Activated gamma-delta T cell treated with Interleukin-2 at 50 U/mL for 16 hours (primary cell): ENCODE data around the gene CCDC102A.

ENCODE experiments used
- DNase-seq: peaks from one replicate; pipeline ENCODE4 v3.0.0-alpha.2; 2020

CCDC102A gene

DNA sequence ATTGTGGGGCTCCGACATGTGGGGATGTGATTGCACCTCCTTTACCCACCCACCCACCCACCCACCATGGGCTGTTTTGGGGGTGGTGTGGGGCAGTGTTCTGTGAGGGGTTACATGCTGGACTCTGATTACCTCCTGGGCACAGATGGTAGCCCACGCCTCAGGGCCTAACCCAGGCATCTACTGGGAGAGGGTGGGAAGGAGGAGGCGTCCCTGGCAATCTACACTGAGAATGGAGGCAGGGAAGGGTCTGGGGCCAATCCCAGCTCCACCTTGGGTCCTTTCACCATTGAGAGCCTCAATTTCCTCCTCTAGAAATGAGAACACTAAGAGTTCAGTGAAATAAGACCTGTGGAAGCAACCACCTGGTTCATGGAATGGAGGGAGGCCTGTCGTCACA, 38.3 kb downstream of the CCDC102A start:
- DNase-seq = no peak

DNA sequence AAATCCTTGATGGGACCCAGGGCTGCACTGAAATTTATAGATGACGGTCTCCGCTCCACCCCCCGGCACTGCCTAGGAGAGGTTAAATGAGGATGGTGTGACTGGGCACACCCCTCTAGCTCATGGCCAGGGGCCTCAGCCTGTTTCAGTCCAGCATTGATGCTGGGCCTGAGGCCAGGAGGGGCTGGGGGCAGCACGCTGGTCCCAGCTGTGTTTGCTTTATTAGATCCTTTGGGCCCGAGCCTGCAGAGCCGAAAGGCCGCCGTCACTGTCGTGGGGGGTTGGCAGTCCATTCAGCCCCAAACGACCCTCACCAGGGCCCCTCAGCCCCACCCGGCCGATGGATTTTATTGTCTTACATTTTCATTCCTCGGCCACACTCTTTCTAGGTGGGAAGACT, 39.2 kb downstream of the CCDC102A start:
- DNase-seq = no peak

DNA sequence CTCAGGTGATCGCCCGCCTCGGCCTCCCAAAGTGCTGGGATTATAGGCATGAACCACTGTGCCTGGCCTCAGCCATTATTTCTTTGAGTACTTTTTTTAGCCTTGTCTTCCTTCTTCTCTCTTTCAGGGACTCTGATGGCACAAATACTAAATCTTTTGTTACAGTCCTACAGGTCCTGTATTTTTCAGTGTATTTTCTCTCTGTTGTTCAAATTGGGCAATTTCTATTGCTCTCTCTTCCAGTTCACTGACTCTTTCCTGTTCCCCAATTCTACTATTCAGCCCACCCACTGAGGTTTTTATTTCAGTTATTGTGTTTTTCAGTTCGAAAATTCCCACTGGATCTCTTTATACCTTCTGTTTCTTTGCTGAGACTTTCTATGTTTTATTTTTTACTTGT, 42.6 kb downstream of the CCDC102A start:
- DNase-seq = no peak

DNA sequence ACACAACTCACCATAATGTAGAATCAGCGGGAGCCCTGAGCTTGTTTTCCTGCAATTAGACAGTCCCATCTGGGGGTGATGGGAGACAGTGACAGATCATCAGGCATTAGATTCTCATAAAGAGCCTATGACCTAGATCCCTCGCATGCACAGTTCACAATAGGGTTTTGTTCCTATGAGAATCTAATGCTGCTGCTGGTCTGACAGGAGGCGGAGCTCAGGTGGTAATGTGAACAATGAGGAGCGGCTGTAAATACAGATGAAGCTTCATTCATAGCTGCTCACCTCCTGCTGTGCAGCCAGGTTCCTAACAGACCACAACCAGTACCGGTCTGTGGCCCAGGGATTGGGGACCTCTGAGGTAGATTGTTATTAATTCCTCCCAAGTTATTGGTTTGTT, 47.1 kb downstream of the CCDC102A start:
- DNase-seq = no peak

DNA sequence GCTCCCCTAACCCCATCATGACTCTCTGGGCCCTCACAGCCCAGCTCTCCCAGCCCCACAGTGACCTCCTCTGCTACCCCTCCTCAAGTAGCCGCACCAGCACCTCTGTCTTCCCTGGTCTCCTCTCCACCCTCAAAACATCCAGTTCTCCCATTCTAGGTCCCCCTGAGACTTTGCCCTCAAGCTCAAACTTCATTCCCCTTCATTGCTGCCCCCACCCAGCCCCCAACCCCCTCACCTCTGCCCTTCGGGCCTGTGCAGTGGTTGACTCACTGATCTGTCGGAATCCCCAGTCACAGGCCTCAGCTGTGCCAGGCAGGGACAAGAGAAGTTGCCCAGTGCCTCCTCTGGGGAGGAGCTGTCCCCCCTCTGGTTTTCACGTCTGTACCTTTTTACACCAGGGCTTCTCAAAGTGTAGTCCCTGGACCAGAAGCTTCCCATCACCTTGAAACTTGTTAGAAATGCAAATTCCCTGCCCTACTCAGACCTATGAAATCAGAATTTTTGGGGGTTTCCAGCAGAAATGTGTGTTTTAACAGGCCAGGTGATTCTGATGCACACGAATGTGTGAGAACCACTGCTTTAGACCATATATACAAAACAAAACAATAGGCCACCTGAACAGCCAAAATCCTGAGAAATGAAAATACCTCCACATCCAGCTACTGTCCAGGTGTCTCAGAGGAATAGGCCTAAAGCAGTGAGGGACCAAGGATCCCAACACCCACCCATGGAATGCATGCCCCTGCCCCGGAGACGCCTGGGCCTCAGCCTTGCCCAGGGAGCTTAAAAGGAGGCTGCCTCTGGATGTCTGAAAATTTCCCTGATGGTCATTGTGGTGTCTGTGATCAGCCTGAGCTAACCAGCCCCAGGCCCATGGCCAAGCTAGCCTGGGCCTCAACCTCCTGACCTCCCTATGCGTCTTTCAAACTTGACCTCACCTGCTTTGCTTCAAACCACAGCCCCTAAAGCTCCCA, 49.2 kb downstream of the CCDC102A start:
- DNase-seq = no peak

DNA sequence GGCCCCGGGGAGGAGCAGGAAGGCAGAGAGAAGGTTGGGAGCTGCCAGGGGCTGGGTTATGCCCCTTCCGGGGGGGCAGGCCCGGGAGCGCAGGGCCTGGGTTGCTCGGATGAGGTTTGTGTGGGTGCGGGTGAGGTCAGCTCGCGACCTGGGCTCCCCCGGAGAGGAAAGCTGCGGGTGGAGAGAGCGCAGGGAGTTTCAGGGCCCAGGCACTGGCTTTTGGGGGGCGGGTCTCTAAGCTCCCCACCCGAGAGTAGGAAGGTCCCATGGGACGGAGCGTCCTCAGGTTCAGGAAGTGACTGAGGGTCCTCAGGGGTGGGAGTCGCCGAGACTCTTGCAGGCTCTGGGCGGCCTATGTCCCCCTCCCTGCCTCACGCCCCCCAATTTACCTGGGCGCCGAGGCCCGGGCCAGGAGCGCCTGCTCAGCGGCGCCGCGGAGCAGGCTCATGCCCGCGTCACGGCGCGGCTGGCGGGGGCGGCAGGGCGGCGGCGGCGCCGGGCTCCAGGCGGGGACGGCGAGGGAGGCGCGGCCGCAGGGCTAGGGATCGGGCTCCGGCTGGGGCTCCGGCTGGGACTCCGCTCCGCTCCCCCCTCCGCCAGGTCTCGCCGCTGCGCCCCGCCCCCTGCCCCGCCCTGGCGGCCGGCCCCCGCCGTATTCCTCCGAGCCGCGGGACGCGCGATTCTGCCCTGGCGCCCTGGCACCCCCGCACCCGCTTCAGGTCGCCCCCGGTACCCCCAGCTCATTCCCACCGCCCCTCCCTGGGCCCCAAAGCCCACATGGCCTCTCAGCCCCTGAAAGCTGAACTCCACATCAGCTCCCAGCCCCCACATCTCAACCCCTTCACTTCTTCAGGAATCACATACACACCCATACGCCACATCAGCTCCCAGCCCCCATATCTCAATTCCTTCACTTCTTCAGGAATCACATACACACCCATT, 50.2 kb downstream of the CCDC102A start, which contains the start of gene DOK4:
Gene DOK4, minus strand, starts transcription at position 578 of the 942 bp plus-strand sequence. CDS start 6,986 bp downstream, outside the sequence.
- DNase-seq = peak; percentile 75

DNA sequence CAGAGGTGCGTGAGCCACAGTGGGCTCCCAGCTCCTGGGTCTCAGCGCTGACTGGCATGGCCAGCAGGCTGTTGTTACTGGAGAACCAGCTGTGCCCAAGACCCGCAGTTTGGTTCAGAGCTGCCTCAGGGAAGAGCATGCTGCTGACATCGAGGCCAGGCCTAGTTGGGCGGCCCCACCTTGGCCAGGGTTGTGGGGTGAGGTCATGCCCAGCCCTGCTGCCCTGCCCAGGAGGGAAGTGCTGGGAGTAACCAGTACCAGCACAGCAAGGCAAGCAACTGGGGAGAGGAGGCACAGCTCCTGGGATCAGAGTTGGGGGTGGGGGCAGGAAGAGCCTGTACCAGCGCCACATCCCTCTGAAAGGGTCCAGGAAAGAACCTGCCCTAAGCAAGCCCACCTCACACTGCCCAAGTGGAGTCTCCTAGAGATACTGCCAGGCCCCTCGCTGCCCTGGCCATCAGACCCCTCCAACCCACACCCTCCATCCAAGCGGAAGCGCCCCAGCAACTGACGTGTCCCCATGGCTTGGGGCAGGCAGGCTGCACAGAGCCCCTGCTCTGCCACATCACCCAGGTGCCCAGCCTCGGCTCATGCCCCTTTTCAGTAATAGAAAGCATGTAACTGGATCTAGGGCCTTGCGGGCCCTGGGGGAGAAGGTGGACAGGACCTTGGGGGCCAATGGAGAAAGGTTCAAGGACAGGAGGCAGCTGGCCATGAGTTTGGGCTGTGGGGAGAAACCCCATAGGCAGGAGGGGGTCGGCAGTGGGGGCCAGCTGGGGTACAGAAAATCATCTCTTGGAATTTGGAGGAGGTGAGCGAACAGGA, 51.1 kb downstream of the CCDC102A start:
- no peak for DNase-seq

DNA sequence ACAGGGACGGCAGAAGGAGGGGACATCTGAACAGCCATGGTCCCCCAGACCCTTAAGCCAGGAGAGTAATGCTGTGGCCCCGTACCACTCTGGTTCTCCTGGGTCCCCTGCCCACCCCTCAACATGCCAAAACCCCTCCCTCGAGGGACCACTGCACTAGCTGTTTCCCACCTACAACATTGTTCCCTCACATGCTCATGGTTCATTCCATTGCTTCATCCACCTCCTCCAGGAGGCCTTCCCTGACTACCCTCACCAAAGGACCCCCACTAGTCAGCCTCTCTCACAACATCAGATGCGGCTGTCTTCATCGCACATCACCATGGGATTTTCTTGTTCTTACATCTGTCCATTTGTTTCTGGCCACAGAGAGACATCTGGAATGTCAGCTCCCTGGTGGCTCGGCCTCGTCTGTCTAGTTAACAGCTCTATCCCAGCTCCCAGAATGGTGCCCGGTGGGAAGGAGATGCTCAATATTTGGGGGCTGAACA, 51.8 kb downstream of the CCDC102A start:
- no peak for DNase-seq

DNA sequence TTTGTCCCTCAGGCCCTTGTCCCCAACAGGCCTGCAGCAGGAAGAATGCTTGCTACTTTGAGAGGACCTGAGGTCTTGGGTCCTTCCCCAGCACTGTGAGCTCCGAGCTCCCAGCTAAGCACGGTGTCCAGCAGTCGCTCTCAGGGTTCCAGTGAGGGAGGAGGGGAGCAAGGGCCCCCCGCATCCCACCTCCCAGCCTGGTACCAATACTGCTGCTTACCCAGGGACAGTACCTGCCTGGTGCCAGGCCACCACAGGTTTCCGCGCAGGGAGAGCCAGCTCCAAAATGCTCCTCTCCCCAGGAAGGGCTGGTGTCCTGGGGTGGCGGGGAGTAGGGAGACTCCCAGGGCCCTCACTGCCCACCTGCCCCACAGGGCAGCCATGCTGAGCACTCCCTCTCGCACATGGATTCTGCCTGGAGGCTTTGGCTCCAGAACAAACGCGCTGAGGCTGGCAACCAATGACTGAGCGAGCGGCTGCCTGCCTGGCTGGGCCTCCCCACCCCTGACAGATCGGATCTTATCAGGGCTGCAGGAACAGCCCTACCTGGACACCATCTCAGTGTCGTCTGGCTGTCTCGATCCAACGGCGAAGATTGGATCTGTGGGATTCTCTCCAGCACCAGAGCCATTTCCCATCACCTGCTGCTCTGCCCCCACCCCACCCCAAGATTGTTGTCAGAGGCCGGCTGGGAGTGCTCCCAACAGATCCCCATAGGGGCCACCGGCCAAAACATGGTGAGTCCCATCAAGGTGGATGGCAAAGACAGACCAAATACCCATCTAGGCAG, 52.5 kb downstream of the CCDC102A start:
- no peak for DNase-seq

DNA sequence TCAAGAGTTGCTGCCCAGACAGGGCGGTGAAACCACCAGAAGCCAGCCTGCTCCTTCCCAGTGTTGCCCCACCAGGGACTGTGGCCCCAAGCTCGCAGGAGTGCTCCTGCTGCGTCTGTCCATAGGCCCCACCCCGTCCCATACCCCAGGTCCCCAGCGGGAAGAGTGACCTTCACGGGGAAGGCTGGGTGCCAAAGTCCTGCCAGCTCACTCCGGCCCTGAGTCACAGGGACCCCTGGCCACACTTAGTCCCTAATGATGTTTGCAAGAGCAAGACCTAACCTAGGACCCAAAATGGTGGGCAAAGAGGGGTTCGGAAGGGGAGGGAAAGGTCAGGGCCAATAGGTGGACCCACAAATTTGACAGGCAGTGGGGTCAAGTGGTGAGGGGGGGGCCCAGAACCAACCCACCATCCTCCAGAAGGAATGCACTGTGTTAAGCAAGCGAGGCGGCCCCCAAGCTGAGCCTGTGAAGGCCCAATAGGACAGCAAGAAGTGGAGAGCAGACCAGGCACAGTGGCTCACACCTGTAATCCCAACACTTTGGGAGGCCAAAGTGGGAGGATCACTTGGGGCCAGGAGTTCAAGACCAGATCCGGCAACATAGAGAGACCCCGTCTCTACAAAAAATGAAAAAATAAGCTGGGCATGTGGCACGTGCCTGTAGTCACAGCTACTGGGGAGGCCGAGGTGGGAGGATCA, 53.4 kb downstream of the CCDC102A start:
- no peak for DNase-seq

DNA sequence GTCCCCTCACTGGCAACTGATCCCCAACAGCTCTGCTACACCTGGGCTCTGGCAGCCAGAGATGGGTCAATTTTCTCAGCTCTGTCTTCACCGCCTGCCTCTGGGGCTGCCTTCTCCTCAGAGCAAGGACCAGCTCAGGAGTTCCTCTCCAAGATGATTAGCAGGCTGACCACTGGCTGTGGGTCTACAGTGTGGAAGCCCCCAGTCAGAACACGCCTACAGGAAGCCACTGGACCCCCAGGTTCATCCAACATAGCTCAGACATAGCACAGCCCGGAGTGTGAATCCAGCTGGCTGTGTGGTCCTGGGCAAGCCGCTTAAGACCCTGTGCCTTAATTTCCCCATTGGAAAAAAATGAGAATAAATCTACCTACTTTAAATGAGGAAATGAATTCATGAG, 55.0 kb downstream of the CCDC102A start:
- no peak for DNase-seq

DNA sequence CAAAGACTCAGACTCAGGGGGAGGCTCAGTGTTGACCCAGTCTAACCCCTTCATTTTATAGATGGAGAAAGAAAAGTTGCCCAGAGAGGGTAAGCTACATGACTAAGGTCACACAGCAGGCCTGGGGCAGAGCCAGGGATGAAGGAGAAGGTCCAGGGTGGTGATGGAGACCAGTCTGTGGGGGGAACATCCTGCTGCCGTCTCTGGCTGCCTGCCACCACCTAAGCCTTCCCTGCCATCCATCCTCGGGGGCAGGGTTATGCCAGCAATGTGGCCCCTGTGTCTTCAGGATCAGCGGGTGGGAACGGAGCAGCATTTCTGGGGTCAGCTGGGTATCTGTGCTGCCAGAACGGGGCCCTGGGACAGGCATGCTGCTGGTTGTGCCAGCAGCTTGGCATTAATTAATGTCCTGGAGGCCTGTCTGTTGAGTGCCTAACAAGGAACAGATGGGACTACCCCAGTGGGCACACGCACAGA, 55.6 kb downstream of the CCDC102A start:
- DNase-seq = no peak

DNA sequence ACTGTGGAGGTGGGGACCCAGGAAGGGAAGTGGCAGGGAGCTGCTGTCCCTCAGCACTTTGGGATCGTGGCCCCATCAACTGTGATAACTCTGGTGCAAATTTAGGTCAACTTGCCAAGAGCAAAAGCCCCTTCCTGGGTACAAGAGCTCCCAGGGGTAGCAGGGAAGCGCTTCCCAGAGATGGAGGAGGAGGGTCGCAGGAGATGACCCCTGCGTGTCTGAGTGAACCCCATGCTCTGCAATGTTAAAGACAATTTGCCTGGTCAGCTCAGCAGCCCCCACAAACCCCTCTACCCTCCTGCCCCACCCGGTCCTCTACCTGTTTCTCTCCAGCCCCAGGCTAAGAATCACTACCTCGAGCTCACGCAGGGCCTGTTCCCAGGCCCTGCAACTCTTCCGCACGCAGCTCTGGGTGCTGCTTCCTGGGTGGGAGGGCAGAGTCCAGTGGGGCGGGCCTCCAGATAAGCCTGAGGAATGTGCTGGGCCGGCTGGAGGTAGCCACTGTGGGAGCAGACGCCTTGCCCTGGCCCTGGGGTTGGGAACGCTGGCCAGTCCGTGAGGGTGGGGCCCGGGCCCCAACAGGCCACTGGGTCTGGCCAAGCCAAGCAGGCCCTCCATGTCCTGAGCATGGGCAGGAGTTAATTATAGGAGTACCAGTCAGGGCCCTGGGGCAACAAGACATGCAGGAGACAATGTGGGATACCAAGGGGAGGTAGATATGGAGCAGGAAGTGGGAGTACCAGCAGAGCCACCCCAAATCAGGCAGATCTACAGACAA, 56.2 kb downstream of the CCDC102A start:
- no peak for DNase-seq

DNA sequence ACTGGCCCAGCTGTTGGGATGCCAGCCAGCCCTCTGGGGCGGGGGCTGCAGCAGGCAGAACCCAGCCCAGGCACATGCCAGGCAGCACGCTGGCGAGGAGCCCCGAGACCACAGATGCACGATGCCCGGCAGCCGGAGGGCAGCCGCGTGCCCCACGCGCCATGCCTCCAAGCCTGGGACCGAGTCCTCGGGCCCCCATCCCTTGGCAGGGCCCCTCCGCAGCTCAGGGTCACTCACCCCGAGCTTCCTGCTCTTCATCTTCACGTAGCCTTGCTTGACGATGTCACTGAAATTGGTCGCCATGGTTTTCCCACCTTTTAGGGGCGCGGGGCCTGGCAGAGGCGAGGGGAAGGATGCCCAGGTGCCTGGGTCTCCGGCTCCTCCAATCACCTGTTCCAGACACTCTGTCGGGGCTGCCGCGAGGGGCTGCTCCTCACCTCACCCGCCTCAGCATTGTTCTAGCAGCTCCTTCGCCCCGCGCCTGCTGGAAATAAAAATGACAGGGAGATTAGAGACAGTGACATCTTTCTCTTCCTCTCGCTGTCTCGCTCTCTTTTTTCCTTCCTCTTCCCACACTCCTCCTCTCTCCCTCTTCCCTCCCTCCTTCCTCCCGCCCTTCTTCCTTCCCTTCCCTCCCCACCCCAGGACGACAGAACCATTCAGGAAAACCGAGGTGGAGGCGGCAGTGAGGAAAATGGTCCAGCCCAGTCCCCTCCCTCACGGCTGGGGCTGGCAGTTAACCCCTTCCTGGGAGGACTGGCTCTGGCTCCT, 57.0 kb downstream of the CCDC102A start:
- no peak for DNase-seq

DNA sequence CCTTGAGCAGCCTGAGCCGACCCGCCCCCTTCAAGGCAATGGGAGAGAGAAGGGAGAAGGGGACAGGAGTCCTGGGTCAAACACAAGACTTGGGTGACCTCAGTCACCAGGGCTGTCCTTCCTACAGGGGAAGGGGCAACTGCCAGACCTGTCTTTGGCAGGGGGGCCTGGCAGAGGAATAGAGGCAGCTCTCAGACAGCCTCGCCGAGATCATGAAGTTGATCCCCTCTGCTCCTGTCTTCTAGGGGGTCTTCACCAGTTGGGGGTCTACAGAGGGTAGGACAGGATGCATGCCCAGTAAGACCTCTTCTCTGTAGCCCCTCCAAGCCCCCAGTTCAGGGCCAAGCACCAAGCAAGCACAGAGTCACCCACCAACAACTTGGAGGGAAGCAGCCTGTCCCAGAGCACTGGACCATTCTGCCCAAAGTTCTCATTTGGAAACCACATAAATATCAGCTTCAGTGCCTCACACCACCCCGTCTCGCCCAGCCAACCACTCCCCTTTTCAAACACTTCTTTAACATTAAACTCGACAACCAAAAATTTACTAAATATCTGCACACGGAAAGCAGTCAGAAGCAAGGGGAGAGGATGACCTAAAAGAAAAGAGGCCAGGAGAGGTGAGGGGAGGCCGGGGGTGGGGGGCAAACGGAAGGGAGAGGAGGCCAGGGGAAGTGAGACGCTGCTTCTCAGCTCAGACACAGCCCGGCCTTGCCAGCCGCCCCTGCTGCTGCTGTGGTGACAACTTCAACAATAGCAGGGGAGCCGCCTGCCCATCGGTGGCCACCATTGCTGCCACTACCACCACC, 57.8 kb downstream of the CCDC102A start:
- no peak for DNase-seq

DNA sequence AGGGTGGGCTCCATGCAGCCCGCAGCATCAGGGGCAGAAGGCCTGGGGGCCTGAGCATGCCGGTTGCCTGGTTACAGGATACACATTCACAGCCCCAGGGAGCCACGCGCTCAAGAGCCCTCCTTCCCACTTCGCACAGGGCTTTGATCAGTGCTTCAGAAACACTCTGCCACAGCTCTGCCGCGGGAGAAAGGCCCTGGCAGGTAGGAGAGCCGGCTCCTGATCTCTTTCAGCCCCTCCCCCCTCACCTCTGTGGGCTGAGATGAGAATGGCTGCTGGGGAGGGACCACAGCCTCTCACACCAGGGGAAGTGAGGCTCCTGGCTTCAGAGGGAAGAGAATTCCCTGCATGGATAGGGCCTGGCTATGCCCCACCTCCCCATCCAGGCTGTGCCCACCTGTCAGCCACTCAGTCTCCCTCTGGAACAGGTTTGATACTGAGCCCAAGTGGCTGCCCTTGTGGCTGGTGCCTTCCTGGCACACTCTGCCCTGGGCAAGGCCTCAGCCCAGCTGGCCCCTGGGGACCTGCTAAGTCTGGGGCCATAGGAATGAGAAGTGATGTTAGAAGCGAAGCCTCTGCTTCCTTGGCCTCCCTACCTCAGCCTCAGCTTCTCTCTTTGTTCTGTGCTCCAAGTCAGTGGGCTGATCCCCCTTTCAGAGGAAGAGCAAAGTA, 58.7 kb downstream of the CCDC102A start:
- no peak for DNase-seq

DNA sequence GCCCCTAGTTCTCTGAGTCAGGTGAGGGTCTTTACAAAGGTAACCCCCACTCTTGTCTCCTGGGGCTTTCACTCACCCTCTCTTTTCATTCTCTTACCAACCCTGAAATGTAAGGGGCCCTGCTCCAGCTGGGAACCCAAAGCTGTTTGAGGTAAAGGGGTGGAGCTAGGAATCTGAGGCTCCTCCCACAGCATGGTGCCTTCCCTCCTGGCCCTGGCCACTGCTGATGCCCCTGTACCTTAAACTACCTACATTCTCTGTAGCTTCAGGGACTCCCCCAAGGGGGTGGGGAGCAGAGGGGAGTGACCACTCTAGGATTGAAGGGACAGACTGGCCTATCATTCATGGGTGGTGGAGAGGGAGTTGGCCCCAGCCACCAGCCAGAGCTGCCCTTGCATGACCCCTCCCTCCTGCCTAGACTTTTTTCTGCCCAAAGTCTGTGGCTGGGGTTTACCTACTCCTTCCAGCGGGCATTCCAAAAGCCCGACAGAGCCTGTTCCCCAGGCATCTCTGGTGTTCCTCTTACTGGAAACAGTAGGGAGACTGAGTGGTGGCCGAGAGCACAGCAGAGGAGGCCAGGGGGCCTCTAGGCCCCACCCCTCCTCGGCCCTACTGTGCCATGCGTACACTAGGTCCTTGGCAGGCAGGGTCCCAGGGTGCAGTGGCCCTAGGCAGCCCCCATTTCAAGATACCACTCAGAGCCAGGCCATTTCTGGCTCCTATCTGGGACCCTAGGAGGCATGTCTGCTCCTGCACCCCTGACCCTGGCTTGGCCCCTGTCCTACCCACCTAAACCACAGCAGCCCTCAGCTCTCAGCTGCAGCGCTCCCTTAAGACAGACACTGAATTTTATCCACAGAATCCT, 59.6 kb downstream of the CCDC102A start:
- DNase-seq = no peak
